A673 (cell line): Measurements from ENCODE around the gene OTOGL. TPM values are rescaled to one million over a fixed set of nuclear protein-coding genes. Genes with fewer than 3 reads are reported as not detected.

Source experiments
- BruUV-seq: library from RNA; stranded (reverse); fragments of 400-500 nt; replicated peaks from 2 replicates; lab custom pipeline; 2021; lab: Mats Ljungman, UMichigan
- CTCF ChIA-PET: fragments of 300-600 bp; sonication (Branson Sonifier 250); formaldehyde crosslinking; loops from one replicate; lab custom pipeline; 2022; ENCODE audit warnings: antibody characterized with exemption; lab: Charles Lee
- POLR2A ChIA-PET: fragments of 300-600 bp; sonication (Branson Sonifier 250); formaldehyde crosslinking; loops from one replicate; lab custom pipeline; 2022; ENCODE audit warnings: antibody characterized with exemption; ENCODE audit not compliant: low non-redundant PET; lab: Charles Lee
- DNase-seq: peaks from one replicate; pipeline ENCODE4 v3.0.0-alpha.2; 2015; ENCODE audit warnings: low spot score
- H3K27ac ChIP-seq: fragments of 200-600 bp; sonication (generic); 2 replicates; pipeline ENCODE4 v1.5.1; 2016; ENCODE audit warnings: mixed run types, low read depth, mild to moderate bottlenecking, mixed read lengths, antibody characterized with exemption, low read length; ENCODE audit not compliant: poor library complexity, severe bottlenecking
- H3K27me3 ChIP-seq: fragments of 200-600 bp; sonication (generic); replicated peaks from 2 replicates; pipeline ENCODE4 v1.6.1; 2017; ENCODE audit warnings: mixed run types, low read depth, mild to moderate bottlenecking, mixed read lengths, antibody characterized with exemption, low read length; ENCODE audit not compliant: insufficient read depth, poor library complexity
- H3K36me3 ChIP-seq: fragments of 200-600 bp; sonication (generic); 2 replicates; pipeline ENCODE4 v1.6.1; 2016; ENCODE audit warnings: mixed run types, mild to moderate bottlenecking, mixed read lengths, antibody characterized with exemption, low read length; ENCODE audit not compliant: insufficient read depth, poor library complexity, severe bottlenecking
- H3K4me1 ChIP-seq: fragments of 200-600 bp; sonication (generic); 2 replicates; pipeline ENCODE4 v1.6.1; 2017; ENCODE audit warnings: mixed run types, mild to moderate bottlenecking, mixed read lengths, antibody characterized with exemption, low read length; ENCODE audit not compliant: insufficient read depth, poor library complexity, severe bottlenecking
- H3K4me3 ChIP-seq: fragments of 200-600 bp; sonication (generic); 2 replicates; pipeline ENCODE4 v1.5.1; 2016; ENCODE audit warnings: low read depth, mixed run types, mild to moderate bottlenecking, mixed read lengths, low read length; ENCODE audit not compliant: poor library complexity, severe bottlenecking
- H3K9me3 ChIP-seq: fragments of 200-600 bp; sonication (generic); 2 replicates; pipeline ENCODE4 v1.6.1; 2016; ENCODE audit warnings: mixed run types, low read depth, mild to moderate bottlenecking, mixed read lengths, antibody characterized with exemption, low read length; ENCODE audit not compliant: poor library complexity, severe bottlenecking
- CTCF ChIP-seq: fragments of 300-800, 200-600 bp; sonication (generic); conservative IDR thresholded peaks from 2 replicates; pipeline ENCODE4 v1.5.1; 2017; ENCODE audit warnings: low read depth, mild to moderate bottlenecking, antibody characterized with exemption, low read length, moderate library complexity, mixed read lengths
- EZH2 ChIP-seq: fragments of 200-600 bp; sonication (generic); IDR thresholded peaks from 2 replicates; pipeline ENCODE4 v1.6.1; 2017; ENCODE audit warnings: borderline replicate concordance, low read depth, mild to moderate bottlenecking, mixed read lengths, antibody characterized with exemption, low read length; ENCODE audit not compliant: poor library complexity, severe bottlenecking
- intact Hi-C: fragments of 100-400 bp; cut with micrococcal nuclease; formaldehyde crosslinking; loops from one replicate; pipeline ENCODE4 v1.10.0; 2022; ENCODE audit not compliant: unreplicated experiment
- total RNA-seq: library from RNA; stranded (reverse); gene quantifications from 2 replicates; pipeline ENCODE4 v1.2.3, GENCODE V29; 2021

OTOGL gene
- total RNA-seq, 1 experiment from 2014 or later: 0.73 TPM

- no TSS peak for BruUV-seq
- TF ChIP-seq CTCF (no peak), EZH2 (no peak)
These were observed 99.5 kb downstream of the OTOGL start for GRCh38 chr12:80198782-80199337.

GRCh38 chr12:80199931-80200330 is 100.6 kb downstream of the OTOGL start:
- no peaks in the 10 kb centered on the region for H3K4me1 ChIP-seq
- CTCF ChIA-PET: interaction anchor here (0.6 kb wide), 1 partner anchor 70 kb away, joined by 3 read pairs; no protein-coding TSS in a partner anchor
- no peak overlapping the region for H3K4me3 ChIP-seq
- no peaks in the 10 kb centered on the region for H3K36me3 ChIP-seq
- DNase-seq: no peak
- no peaks in the 10 kb centered on the region for H3K9me3 ChIP-seq
- no peaks in the 10 kb centered on the region for H3K27me3 ChIP-seq
- BruUV-seq: no TSS peak
- no peak for TF ChIP-seq CTCF
- TF ChIP-seq EZH2: no peak
- POLR2A ChIA-PET: no interaction called here
- no peak overlapping the region for H3K27ac ChIP-seq
- intact Hi-C loops: loop anchor here (5.0 to 10.0 kb wide), 2 partner anchors 735 to 1057 kb away; partner anchors contain the start of gene LIN7A

More at GRCh38 chr12:80198782-80199337, 99.5 kb downstream of the OTOGL start:
- Histone ChIP-seq H3K4me3 (no peak overlapping the region), H3K36me3 (no peaks in the 10 kb centered on the region), H3K27me3 (no peaks in the 10 kb centered on the region), H3K4me1 (no peaks in the 10 kb centered on the region), H3K27ac (no peak overlapping the region), H3K9me3 (no peaks in the 10 kb centered on the region)
- intact Hi-C loops: loop anchor here (5.0 to 10.0 kb wide), 2 partner anchors 736 to 1058 kb away; partner anchors contain the start of gene LIN7A
- POLR2A ChIA-PET: no interaction called here
- CTCF ChIA-PET: interaction anchor here (1.7 kb wide), 1 partner anchor 71 kb away, joined by 8 read pairs; no protein-coding TSS in a partner anchor
- DNase-seq: no peak

- H3K4me3 ChIP-seq: no peak overlapping the region
- BruUV-seq: no TSS peak
- H3K27ac ChIP-seq: no peak overlapping the region
- no peaks in the 10 kb centered on the region for H3K36me3 ChIP-seq
- ChIA-PET CTCF (interaction anchor here (0.6 kb wide), 1 partner anchor 70 kb away, joined by 3 read pairs; no protein-coding TSS in a partner anchor), POLR2A (no interaction called here)
- no peak for DNase-seq
- no peaks in the 10 kb centered on the region for H3K9me3 ChIP-seq
- intact Hi-C loops: no loop called here
- no peak for TF ChIP-seq CTCF
- no peak for TF ChIP-seq EZH2
- no peaks in the 10 kb centered on the region for H3K4me1 ChIP-seq
- no peaks in the 10 kb centered on the region for H3K27me3 ChIP-seq
These were observed 101.1 kb downstream of the OTOGL start for GRCh38 chr12:80200414-80200813.
